Fibroblast of peridontal ligament (primary cell): ENCODE results near the gene AP2A1.
"Not testable (repeated sequence)": the region's sequence is repeated elsewhere in the genome, so short reads cannot be mapped to it uniquely, and the experiment has no call there.

Experiments
- DNase-seq: peaks from one replicate; pipeline ENCODE4 v3.0.0-alpha.2; 2010; ENCODE audit errors: extremely low read depth

AP2A1 gene

DNA sequence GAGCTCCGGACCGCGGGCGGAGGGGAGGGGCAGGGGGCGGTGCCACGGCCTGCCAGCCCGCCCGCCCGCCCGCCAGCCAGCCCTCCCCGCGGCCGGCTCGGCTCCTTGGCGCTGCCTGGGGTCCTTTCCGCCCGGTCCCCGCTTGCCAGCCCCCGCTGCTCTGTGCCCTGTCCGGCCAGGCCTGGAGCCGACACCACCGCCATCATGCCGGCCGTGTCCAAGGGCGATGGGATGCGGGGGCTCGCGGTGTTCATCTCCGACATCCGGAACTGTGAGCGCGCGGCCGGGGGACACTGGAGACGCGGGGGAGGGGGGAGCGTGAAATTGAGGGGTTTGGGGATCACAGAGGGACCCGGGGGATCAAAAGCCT is at the start of gene AP2A1:
AP2A1 (plus strand) TSS at position 72 of the 370 bp plus-strand sequence; CDS start at position 205, 133 bp downstream.
- no peak for DNase-seq

DNA sequence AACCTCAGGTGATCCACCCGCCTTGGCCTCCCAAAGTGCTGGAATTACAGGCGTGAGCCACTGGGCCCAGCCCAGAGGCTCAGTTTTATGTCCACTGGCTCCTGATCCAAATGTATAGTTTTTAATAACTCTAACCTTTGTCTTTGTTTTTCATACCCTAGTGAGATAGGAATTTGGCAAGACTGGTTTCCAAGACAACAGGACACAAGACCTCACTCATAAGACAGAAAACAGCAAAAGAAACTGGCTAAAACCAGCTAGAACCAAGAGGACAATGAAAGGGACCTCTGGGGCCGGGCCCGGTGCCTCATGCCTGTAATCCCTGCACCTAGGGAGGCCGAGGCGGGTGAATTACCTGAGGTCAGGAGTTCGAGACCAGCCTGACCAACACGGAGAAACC is 48.3 kb upstream of the AP2A1 start:
- DNase-seq, result peak; percentile 25

DNA sequence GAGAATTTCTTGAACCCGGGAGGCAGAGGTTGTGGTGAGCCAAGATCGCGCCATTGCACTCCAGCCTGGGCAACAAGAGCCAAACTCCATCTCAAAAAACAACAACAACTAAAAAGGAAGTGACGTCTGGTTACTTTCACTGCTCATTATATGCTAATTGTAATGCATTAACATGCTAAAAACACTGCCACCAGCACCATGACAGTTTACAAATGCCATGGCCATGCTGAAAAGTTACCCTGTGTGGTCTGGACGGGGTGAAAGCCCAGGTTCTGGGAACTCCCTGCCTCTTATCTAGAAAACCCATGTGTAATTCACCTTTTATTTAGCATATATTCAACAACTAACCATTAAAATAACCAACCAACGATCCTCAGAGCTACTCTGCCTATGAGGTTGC is 47.8 kb upstream of the AP2A1 start:
- no peak for DNase-seq

DNA sequence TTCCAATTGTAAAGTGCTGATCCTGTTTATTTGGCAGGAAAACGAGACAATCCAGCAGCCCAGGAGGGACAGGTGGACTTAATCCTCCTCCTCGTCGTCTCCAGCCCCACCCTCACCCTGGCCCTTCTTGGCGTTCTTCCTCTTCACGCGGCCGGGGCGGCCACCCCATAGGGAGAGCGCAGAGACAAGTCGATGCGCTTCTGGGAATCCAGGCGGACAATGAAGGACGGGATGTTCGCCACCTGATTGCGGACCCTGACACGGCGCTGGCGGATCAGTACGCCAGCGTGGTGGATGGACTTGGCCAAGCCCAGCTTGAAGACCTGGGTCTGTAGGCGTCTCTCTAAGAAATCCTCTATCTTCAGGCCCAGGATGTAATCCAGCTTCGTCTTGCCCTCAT is 47.4 kb upstream of the AP2A1 start:
- DNase-seq, result not testable (repeated sequence)

DNA sequence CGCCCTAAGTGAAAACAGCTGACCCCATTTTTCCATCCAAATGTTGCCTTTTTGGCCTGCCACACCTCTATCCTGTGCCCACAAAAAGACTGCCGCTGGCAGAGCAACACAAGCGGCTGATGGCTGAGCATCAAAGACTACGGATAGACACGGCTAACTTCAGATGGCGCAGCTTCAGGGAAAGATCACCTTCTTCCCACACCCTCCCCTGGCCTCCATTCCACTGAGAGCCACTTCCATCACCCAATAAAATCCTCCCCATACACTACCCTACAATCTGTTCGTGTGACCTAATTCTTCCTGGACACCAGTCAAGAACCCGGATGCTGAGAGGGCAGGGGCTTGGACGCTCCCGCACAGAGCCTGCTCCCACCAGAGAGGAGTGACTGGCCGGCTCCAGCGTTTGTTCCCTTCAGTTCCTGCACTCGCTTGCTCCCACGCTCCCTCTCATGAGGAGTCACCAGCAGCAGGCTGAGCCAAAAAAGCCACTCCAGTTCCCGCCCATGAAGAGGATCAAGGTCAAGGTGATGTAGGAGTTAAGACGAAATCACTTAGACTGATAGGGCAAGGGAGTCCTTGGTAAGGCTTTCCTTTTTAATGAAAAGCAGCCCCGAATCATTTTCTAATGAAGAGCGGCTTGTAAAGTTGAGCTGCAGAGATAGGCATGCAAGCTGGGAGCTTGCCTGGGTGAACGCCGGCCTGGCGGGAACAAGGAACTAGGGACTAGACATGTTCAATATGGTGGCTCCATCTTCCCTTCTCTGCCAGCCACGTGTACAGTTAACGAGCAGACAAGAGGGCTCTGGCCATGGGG is 39.4 kb upstream of the AP2A1 start:
- DNase-seq, result peak; percentile 11

DNA sequence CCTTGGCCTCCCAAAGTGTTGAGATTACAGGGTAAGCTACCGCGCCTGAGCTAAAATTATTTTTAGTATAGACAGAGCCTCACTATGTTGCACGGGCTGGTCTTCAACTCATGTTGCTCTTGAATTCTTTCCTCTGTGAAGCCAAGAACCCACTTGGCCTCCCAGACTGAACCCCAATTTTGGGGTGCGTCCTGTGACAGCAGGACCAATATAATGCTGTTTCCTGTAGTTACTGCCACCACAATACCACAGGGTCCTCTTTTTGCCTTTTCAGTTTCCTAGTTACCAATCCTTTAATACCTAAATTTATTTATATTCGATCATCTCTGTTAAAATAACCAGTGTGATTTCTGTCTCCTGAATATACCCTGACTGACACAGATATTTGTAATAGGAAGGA is 36.6 kb upstream of the AP2A1 start:
- DNase-seq, result no peak

DNA sequence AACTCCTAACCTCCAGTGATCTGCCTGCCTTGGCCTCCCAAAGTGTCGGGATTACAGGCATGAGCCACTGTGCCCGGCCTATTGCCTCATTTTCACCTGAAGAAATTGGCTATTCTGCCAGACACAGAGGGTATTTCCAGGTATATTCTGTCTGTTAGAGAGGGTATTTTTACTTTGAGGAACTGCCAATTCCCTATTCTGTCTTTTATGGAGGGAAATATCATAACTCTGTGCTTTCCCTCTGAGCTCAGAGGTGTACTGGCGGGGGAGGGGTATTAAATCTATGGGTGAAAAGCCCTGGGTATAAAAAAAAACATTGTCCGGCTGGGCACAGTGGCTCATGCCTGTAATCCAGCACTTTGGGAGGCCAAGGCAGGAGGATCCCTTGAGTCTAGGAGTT is 28.5 kb upstream of the AP2A1 start:
- DNase-seq, result no peak

DNA sequence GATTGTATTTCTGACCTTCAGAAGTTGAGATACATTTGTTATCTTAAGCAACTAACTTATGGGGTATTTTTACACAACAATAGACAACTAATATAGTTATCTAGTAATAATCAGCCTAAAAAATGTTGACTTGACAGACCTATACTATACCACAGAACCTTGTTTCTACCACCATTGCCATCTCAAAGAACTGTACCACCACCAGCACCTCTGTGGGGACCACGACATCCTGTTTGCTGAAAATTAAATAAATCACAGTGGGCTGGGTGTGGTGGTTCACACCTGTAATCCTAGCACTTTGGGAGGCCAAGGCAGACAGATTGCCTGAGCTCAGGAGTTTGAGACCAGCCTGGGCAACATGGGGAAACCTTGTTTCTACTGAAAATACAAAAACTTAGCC is 27.7 kb upstream of the AP2A1 start:
- DNase-seq, result no peak

DNA sequence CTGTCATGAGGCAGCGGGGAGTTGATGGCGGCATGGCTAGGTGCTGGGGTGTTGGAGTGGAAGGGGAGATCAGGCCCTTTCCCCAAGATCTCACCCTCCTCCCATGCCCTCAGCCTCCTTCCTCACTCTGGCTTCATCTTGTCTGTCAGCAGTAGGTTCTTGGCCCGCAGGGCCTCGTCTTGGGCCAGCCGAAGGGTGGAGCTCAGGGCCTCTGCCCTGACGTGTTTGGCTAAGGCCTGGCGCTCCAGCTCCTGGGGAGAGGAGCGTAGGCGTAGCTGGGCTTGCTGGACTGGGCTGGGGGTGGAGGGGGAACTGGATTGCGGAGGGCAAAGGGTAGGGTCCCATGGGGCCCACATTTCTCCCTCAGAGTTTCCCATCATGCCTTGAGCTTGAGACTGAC is 26.9 kb upstream of the AP2A1 start:
- no peak for DNase-seq

DNA sequence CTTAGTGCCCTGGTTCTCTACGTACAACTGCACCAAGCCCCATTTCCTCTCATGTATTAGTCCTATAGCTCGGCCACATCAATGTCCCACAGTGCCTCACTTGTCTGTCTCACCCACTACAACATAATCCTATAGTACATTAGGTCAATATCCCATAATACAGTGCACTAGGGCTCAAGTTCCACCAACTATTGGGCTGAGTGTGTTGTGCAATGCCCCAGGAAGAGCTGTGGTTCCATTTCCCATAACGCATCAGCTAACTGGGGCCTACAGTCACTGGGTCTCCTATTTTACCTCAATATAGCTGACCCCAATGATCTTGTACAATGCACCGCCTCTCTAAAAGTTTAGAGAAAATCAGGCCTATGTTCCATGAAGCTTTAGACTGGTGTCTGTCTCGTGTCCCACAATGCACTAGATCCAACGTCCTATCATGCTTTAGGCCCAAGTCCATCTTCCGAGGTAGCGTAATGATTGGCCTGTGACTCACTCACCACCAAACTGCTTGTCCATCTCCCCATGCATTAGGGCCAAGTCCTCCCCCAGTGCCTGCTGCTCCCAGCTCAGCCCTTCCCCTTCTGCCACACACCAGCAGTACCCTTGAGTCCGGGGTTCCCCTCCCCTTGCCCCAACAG is 25.5 kb upstream of the AP2A1 start:
- DNase-seq, result peak; percentile 15

DNA sequence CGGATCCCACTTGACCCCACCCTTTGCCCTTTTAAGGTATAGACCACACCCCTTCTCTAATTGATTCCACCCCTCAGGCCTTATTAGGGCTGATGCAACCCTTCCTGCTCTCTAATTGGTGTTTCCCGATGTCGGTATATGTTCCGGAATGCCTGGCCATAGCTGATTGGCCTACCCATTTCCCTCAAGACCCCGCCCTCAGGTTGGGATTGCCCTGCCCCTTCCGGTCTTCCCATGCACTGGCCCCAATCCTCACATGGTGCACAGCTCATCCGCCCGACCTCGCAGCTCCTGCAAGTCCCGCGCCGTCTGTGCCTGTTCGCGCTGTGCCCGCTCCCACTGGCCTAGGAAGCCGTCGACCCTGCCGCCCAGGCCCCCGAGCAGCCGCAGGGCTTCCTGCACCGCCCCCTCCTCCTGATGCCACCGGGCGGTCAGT is 21.8 kb upstream of the AP2A1 start:
- no peak for DNase-seq

DNA sequence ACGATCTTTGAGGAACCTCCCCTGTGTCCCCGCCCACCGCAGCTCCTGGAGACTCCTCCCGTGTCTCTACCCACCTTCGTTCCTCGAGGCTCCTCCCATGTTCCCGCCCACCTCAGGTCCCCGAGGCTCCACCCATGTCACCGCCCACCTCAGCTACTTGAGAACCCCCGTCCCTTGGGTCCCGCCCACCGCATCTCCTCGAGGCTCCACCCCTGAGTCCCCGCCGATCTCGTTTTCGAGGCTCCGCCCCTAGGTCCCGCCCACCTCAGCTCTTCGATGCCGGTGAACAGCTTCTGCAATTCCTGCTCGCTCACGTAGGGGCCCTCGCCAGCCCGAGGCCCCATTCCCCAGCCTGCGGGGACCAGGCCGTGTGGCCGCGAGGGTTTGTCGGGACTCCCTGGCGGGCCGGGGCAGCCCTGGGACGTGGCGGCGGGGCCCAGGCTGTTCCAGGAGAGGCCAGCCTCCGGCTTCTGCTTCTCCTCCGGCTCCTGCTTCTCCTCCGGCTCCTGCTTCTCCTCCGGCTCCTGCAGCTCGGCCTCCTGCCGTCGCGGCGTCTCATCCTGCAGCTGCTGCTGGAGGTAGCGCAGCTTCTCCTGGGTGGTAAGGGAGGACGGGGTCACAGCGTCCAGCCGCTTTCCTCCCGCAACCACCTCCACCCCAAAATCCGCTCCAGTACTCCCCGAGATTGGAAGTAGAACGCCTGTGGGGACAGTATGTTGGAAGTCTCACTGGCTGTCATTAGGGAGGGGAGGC is 20.4 kb upstream of the AP2A1 start:
- DNase-seq, result no peak

DNA sequence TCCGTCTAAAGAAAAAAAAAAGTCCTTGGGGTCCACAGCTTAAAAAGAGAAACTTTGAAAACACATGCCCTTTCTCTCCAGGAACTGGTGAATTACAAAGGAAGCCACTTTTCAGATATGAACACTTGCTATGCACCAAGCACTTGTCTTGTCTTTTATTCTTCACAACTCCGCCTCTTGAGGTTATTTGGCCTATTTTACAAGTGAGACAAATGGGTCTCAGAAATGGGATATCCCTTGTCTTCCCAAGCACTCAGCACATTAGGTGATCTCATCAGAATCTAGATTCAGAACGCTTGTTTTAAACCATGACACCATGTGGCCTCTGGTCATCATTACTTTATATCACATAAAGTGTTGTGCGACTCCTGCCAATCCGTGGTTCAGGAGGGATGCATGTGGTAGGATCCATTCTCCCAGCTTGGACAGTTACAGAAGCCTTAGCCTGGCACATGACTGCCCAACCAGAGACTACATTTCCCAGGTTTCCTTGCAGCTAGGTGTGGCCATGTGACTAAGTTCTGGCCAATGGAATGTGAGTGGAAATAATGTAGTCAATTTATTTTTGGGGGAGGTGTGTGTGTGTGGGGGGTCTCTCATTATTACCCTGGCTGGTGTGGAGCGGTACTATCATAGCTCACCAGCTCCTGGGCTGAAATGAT is 17.6 kb upstream of the AP2A1 start:
- DNase-seq, result peak; percentile 29

DNA sequence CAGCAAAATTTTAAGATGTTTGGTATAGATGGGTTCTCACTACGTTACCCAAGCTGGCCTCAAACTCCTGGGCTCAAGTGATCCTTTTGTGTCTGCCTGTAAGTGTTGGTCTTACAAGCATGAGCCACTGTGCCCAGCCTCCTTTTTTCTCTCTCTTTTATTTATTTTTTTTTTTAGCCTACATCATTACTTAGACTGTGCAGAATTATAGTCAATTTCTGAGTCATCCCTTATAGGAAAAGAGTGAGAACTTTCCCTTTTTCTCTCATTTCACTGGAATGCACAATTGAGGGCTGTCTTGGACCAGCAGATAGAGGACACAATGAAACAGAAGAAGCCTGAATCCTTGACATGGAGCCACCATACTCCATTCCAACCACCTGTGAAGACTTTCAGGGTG is 17.0 kb upstream of the AP2A1 start:
- DNase-seq, result peak; percentile 66

DNA sequence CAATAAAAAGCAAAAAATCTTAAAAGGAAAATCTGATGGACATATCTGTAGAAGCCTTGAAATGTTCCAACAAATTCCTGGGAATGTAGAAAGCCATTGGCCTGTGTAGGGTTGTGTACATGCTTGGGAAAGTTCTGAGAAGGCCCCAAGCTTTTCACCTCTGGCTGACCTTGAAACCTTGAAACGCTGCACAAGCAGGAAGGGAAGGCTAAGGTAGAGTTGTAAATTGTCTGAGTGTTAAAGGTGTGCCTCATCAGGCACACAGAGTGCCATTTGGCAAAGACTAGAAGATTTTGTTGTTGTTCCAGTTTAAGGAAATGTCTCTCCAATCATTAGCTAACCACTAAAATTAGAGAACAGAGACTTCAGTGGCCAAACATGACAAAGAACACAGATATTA is 14.1 kb upstream of the AP2A1 start:
- no peak for DNase-seq

DNA sequence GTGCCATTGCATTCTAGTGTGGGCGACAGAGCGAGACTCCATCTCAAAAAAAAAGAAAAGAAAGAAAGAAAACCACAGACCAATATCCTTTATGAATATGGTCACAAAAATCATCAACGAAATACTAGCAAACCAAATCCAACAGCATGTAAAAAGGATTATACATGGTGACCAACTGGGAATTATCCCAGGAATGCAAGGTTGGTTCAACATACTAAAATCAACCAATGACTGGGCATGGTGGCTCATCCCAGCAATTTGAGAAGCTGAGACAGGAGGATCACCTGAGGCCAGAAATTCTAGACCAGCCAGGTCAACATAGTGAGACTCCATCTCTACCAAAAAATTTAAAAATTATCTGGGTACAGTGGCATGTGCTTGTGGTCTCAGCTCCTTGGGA is 10.8 kb upstream of the AP2A1 start:
- DNase-seq, result no peak

DNA sequence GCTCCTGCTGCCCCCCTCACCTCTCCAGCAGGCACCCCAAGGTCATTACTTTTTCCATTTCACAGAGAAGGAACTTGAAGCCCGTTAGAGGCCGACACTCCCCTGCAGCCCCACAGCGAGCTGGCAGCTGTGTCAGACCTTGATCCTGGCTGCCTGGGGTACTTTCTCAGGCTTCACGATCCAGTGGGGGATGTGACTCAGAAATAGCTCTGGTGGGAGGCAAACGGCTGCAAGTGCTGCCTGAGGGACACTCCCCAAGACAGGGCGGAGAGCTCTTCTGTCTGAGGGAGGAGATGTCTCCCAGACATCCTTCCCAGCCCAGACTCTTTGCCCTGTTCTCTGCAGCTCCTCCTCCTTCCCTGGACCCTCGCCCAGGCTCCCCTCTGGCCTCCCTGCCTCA is 8.5 kb upstream of the AP2A1 start:
- DNase-seq, result peak; percentile 42

DNA sequence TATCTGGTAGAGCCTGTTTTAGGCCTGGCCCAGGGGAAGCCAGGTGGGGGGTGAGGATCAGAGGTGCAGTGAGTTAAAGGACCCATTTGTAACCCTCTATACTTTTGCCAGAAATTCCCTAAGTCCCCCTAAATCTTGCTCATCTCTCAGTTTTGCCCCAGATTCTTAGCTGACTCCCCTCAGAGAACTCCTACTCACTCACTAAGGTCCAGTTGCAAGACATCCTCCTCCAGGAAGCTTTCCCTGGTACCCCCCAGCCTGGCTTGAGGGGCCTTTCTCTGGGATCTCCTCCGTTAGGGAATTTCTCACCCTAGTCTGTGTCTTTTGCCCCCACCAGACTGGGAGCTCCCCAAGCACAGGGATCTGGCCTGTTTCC is 5.6 kb upstream of the AP2A1 start:
- DNase-seq, result no peak

DNA sequence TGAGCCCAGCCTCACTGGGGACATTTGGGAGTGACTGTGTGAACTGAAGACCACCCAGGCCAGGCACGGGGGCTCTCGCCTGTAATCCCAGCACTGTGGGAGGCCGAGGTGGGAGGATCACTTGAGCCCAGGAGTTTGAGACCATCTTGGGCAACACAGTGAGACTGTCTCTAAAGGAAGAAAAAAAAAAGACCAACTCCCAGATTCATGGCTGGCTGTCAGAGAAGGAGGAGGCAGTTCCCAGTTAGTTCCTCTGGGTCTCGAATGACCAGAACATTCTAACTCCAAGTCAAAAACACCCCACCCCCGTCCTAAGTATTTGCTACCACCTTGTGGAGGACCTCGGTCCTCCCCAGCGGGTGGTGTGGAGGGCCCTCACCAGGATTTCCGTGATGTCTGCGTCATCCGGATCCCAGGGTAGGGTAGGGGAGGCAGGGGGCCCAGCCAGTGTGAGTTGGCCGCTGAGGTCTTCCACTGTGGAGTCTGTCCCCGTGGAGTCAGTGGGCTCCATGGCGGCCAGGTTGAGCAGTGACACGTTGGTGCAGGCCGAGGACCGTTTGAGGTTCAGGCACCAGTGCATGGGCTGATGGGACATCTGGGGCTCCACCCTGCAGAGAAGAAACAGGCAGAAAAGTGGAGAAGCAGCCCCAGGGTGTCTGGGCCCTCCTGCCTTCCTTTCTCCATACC is 5.0 kb upstream of the AP2A1 start:
- DNase-seq, result peak; percentile 29

DNA sequence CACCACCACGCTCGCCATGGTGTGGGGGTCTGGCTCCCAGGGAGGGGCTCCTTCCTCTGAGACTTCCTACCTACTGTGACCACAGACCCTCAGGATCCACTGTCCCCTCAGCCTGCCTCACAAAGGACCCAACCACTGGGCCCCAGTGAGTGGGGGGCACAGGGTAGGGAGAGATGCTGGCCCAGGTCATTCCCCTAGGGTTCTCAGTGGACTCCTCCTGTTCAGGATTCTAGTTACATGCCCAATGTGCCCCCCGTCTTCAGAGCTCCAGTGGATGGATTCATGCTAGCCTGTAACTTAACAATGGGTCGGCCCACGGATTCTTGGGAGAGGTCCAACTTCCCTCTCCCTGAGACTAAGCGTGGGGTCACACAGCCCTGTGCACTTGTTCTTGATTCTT is 3.6 kb upstream of the AP2A1 start, which contains the start of gene TSKS:
TSKS (minus strand) TSS at position 77 of the 400 bp plus-strand sequence; CDS start at position 18, 59 bp downstream.
- DNase-seq, result no peak

DNA sequence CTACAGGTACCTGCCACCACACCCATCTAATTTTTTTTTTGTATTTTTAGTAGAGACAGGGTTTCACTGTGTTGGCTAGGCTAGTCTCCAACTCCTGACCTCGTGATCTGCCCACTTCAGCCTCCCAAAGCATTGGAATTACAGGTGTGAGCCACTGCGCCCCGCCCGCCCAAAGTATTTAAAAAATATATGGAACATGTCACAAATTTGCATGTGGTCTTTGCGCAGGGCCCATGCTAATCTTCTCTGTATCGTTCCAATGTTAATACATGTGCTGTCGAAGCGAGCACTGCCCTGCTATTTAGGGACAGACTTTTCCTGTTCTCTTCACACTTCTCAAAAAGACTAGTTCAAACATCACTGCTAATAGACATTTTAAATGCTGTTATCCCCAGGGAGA is 2.5 kb upstream of the AP2A1 start:
- DNase-seq, result no peak
